GM12874 (cell line): ENCODE results near the gene MAPK8IP2.

Experiments used
- TF ChIP-seq, protein P1 (sequence below): IDR thresholded peaks from 2 replicates; pipeline ENCODE4 v1.5.1; 2011; ENCODE audit warnings: low read depth, mild to moderate bottlenecking, control low read depth, low read length, moderate library complexity; ENCODE audit not compliant: insufficient read depth

Gene MAPK8IP2

DNA sequence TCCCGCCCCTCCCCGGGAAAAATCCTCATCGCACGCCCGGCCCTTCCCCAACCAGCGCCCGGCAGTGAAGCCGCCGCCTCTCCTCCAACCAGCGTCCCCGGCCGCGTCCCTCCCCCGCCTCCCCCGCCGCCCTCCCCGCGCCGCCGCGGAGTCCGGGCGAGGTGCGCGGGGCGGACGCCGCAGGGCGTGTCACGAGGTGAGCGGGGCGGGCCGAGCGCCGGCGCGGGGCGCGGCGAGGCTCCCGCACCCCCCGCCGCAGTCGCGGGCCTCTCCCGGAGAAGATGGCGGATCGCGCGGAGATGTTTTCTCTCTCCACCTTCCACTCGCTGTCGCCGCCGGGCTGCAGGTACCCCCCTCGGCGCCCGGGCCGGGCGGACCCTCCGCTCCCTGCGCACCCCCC is at the start of gene MAPK8IP2:
MAPK8IP2 (plus strand) TSS at position 256 of the 400 bp plus-strand sequence; CDS start at position 282, 26 bp downstream.
- TF ChIP-seq, protein P1, sequence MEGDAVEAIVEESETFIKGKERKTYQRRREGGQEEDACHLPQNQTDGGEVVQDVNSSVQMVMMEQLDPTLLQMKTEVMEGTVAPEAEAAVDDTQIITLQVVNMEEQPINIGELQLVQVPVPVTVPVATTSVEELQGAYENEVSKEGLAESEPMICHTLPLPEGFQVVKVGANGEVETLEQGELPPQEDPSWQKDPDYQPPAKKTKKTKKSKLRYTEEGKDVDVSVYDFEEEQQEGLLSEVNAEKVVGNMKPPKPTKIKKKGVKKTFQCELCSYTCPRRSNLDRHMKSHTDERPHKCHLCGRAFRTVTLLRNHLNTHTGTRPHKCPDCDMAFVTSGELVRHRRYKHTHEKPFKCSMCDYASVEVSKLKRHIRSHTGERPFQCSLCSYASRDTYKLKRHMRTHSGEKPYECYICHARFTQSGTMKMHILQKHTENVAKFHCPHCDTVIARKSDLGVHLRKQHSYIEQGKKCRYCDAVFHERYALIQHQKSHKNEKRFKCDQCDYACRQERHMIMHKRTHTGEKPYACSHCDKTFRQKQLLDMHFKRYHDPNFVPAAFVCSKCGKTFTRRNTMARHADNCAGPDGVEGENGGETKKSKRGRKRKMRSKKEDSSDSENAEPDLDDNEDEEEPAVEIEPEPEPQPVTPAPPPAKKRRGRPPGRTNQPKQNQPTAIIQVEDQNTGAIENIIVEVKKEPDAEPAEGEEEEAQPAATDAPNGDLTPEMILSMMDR: no peak

DNA sequence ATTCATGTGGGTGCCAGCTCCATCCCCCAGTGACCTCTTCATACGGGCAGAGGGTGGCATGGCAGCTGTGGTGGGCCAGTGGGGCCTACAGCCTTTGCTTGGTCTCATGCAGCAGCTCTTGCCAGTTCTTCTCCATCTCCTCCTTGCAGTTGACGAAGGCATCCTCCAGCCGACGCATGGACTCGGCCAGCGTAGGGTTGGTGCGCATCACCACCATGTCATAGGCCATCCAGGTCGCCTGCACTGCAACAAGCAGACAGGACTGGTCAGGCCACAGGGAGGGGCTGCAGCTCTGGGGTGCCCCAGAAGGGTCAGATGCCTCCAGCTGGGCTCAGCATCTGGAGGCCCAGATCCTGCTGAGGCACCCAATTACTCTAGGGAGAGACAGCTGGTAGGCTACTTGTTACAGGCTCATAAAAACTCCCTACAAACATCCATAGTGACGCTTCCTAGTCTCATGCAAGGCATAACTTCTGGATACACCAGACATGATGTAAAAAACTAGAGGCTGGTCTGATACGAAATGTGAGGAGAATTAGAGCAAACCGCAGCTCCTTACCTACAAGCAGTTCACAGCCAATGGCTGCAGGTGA is 49.3 kb upstream of the MAPK8IP2 start:
- TF ChIP-seq, protein P1: no peak

DNA sequence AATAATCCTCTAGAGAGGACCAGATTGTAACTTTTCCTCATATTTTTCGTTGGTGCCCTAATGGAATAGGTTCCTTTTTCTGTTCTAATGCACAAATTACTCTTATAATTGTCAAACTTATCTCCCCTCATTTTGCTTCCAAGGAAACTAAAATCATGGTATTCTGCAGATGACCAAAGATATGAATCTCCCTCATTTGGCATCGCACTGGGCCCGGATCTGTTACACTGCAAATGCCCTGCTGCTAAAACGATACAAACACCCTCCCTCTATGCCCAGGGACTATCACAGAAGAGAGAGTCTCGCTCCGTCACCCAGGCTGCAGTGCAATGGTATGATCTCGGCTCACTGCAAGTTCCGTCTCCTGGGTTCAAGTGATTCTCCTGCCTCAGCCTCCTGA is 47.3 kb upstream of the MAPK8IP2 start:
- TF ChIP-seq, protein P1: no peak

DNA sequence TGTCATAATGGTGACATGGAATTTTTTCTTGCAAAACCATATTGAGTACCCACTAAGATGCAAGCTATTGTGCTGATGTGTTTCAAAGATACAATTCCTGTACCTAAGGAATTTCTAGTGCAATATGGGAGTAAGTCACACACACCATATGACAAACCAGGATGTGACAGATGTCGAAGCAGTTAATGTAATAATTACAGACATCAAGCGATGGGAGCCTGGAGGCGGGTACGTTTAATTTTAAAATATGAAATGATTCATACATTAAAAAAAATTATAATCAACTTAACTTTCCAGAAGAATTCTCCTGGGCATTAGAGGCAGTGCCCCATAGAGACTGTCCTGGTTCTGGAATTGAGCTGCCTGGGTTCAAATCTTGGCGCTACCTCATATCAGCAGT is 43.9 kb upstream of the MAPK8IP2 start:
- TF ChIP-seq, protein P1: no peak

DNA sequence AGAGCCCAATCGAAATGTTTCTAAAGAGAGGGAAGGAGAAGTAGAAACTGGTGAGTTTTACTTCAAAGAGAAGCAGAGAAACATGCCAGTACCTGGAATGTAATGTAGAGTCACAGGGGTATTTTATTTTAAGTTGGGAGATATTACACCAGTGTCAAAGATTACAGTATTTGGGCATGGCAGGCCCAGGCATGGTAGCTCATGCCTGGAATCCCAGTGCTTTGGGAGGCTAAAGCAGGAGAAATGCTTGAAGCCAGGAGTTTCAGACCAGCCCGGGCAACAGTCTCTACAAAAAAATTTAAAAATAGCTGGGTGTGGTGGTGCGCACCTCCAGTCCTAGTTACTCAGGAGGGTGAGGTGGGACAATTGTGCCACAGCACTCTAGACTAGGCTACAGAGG is 40.6 kb upstream of the MAPK8IP2 start:
- TF ChIP-seq, protein P1: no peak

DNA sequence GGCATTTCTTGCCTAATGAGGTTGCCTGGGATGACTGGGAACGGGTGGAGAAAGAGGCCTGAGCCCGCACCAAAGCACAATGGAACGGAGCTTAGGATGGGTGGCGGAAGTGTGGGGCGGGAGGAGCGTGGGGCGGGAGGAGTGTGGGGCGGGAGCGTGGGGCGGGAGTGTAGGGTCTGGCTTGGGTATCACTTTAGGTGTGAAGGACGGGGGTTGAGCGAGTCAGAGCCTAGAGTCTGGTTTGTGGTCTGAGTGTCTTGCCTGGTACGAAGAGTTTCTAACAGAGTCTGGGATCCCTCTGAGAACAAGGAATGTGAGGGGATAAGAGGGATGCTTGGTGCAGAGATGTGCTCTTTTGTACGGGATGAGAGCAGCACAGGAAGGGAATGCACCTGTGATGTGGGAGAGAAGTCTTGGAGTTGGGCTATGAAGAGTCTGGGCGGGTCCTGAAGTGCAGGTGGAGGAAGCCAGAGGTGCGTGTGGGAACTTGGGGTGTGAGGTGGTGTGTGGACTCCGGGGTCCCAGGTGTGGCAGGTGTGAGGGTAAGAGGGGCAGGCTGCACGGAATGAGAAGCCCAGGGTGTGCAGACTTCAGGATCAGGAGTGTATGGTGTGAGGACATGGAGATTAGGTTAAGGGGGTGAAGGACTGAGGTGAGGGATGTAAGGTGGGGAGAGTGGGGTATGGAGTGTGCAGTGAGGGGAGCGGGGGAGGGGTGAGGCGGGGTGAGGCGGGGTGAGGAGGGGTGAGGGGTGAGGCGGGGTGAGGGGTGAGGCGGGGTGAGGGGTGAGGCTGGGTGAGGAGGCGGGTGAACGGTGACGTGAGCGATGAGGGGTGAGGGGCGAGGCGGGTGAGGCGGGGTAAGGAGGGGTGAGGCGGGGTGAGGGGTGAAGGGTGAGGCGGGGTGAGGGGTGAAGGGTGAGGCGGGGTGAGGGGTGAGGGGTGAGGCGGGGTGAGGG is 38.9 kb upstream of the MAPK8IP2 start:
- TF ChIP-seq, protein P1: no peak
